ENCODE results near the gene SELENON.

GRCh38 chr1:25848531-25848930 is 48.5 kb downstream of the SELENON start:
- no peak for TF ChIP-seq POLR2A (IDR thresholded peaks at IDR 0.05)
- TF ChIP-seq, protein P1, sequence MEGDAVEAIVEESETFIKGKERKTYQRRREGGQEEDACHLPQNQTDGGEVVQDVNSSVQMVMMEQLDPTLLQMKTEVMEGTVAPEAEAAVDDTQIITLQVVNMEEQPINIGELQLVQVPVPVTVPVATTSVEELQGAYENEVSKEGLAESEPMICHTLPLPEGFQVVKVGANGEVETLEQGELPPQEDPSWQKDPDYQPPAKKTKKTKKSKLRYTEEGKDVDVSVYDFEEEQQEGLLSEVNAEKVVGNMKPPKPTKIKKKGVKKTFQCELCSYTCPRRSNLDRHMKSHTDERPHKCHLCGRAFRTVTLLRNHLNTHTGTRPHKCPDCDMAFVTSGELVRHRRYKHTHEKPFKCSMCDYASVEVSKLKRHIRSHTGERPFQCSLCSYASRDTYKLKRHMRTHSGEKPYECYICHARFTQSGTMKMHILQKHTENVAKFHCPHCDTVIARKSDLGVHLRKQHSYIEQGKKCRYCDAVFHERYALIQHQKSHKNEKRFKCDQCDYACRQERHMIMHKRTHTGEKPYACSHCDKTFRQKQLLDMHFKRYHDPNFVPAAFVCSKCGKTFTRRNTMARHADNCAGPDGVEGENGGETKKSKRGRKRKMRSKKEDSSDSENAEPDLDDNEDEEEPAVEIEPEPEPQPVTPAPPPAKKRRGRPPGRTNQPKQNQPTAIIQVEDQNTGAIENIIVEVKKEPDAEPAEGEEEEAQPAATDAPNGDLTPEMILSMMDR (IDR thresholded peaks at IDR 0.05): no peak
